ENCODE data around the gene RNF14. TPM values are rescaled to one million over a fixed set of nuclear protein-coding genes. Genes with fewer than 3 reads are reported as not detected.
"Not testable (repeated sequence)": the region's sequence is repeated elsewhere in the genome, so short reads cannot be mapped to it uniquely, and the experiment has no call there.

Gene RNF14
- total RNA-seq, 1 experiment from 2014 or later, result 50.5 TPM

- Histone ChIP-seq H3K27me3 (peaks cover 16% of the 10 kb centered on the region), H3K4me3 (no peak overlapping the region), H3K4me1 (no peaks in the 10 kb centered on the region), H3K27ac (no peak overlapping the region), H3K36me3 (no peaks in the 10 kb centered on the region), H3K9me3 (replicated peaks) (no peaks in the 10 kb centered on the region)
- no peak for DNase-seq
These were observed 64.1 kb downstream of the RNF14 start for GRCh38 chr5:142032747-142033631.

GRCh38 chr5:142033632-142034567 lies 65.0 kb downstream of the RNF14 start:
- not testable (repeated sequence) for H3K9me3 ChIP-seq (replicated peaks); H3K4me1 ChIP-seq; DNase-seq; H3K27ac ChIP-seq; H3K36me3 ChIP-seq; H3K4me3 ChIP-seq
- peaks cover 16% of the 10 kb centered on the region for H3K27me3 ChIP-seq

- H3K9me3 ChIP-seq (replicated peaks), result no peaks in the 10 kb centered on the region
- no peaks in the 10 kb centered on the region for H3K36me3 ChIP-seq
- H3K27ac ChIP-seq, result no peak overlapping the region
- H3K27me3 ChIP-seq, result peaks cover 16% of the 10 kb centered on the region
- H3K4me3 ChIP-seq, result no peak overlapping the region
- DNase-seq, result no peak
- H3K4me1 ChIP-seq, result no peaks in the 10 kb centered on the region
These were observed 66.1 kb downstream of the RNF14 start for GRCh38 chr5:142034994-142035393.

GRCh38 chr5:142036918-142037317 lies 68.0 kb downstream of the RNF14 start:
- Histone ChIP-seq H3K27ac (no peak overlapping the region), H3K27me3 (peaks cover 11% of the 10 kb centered on the region), H3K4me1 (no peaks in the 10 kb centered on the region), H3K36me3 (no peaks in the 10 kb centered on the region), H3K4me3 (no peak overlapping the region), H3K9me3 (replicated peaks) (no peaks in the 10 kb centered on the region)
- no peak for DNase-seq

GRCh38 chr5:142037599-142037998 lies 68.7 kb downstream of the RNF14 start:
- not testable (repeated sequence) for DNase-seq; H3K4me3 ChIP-seq; H3K4me1 ChIP-seq; H3K27me3 ChIP-seq; H3K36me3 ChIP-seq; H3K9me3 ChIP-seq (replicated peaks); H3K27ac ChIP-seq

GRCh38 chr5:142038735-142039134 lies 69.8 kb downstream of the RNF14 start:
- no peak for DNase-seq
- Histone ChIP-seq H3K4me1 (no peaks in the 10 kb centered on the region), H3K4me3 (no peak overlapping the region), H3K36me3 (no peaks in the 10 kb centered on the region), H3K9me3 (replicated peaks) (no peaks in the 10 kb centered on the region), H3K27me3 (peaks cover 6% of the 10 kb centered on the region; the same call in 1 of the 2 replicates), H3K27ac (no peak overlapping the region)

Other genes with a start within 250 kb of the RNF14 start
- 0.08 and 0.20 TPM in 2 replicates for gene PCDH1, start 90.7 kb upstream of the RNF14 start, total RNA-seq (2014; rRNA removed; shearing (Covaris generic))
- 55.0 and 57.3 TPM in 2 replicates for gene DELE1, start 45.2 kb upstream of the RNF14 start, total RNA-seq (2014; rRNA removed; shearing (Covaris generic))
- 0.25 and 0.42 TPM in 2 replicates for gene PCDH12, start 10.9 kb upstream of the RNF14 start, total RNA-seq (2014; rRNA removed; shearing (Covaris generic))
- gene GNPDA1, start 43.9 kb downstream of the RNF14 start, total RNA-seq (2014; rRNA removed; shearing (Covaris generic)), result 58.9 and 74.2 TPM in 2 replicates
- 22.2 and 22.6 TPM in 2 replicates for gene NDFIP1, start 139.7 kb downstream of the RNF14 start, total RNA-seq (2014; rRNA removed; shearing (Covaris generic))

All from SJCRH30 (cell line).